CD4-positive, alpha-beta T cell treated with Interleukin-4 for 4 hours (primary cell): Measurements from ENCODE around the gene TOM1L2.
A peak's percentile ranks its signal among the peaks of the same experiment; 100 is the strongest.

Experiments
- DNase-seq: peaks from one replicate; pipeline ENCODE4 v3.0.0-alpha.2; 2020

The TOM1L2 gene

DNA sequence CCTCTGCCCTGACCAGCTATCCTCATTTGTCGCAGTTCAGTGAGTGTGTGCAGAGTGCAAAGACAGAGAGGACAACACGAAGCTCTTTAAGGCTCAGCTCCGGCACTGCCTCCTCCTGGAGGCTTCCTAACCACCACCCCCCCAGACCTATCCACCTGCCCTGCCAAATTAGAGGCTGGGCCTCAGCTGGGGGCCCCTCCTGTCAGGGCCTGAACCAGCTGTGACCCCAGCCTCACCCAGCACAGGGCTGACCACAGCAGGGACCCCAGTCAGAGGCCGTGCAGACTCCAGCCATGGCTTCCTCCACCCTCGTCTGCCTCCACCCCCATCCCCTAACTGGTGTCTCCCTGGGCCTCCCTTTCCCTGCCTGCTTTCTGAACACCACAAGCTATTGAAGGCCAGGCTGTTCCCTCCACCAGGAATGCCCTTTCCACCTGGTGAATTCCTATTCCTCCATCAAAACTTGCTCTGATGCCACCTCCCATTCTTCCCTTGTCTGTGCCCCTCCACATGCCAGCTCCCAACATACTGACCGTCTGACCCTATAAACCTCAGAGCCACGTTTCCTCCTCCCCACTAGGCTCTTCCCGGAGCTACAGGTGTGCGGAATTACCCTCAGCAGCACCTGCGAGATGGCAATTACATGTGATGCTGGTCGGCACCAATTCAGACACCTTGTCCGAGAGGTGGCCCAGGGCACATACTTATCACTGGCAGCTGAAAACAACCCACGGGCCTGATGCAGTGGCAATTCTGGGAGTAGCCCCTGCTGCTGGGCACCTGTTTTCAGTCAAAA is 144.2 kb downstream of the TOM1L2 start:
- DNase-seq: no peak

GRCh38 chr17:17826942-17827785 is 145.0 kb downstream of the TOM1L2 start:
- no peak for DNase-seq

GRCh38 chr17:17826342-17826713 is 145.9 kb downstream of the TOM1L2 start:
- no peak for DNase-seq

- no peak for DNase-seq
Observed at GRCh38 chr17:17824783-17825614, 147.2 kb downstream of the TOM1L2 start.

DNA sequence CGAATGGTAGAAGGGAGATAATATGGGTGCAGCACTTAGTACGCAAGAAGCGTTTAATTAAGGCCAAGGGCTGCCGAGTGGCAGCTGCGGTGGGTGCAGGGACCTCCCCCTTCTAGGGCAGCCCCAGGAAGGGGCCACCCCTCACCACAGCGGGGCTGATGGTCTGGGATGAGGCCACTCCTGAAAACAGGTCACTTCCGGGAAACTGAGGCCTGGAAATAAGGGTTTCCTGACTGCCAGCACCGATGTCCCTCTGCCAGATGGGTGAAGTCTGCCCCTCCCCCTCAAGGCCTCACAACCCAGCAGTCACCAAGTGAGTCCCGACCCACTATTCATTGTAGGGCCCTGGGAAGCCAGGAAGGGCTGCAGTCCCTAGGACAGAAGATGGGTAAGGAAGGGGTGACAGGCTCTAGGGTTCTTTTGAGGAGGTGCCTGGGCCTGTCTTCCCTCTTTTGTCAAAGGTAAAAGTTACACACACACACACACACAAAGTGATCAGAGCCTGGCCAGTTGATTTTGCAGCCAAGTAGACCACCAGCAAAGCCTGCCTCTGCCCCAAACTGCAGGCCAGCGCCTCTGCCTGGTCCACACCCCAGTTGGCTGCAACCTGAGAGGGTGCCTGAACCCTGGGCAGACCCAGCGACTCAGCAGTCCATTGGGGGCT is 147.9 kb downstream of the TOM1L2 start:
- DNase-seq: no peak

GRCh38 chr17:17823433-17824118 is 148.6 kb downstream of the TOM1L2 start:
- peak; percentile 81 for DNase-seq

DNA sequence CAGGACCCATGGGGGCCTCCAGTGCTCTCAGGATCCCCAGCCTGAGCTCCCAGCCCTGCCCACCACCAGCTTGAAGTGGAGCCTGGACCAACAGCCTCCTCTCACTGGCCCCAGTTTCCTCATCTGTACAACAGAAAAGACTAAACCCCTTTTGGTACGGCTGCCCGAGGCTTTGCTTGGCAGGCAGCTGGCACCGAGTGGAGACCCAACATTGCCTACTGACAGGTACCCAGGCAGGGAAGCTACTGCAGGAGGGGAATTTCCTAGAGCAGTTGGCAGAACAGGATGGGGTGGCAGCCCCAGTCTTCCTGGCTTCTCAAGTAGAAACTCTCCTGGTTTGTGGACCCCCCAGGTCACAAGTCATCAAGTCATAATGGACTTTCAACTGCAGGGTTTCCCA is 149.6 kb downstream of the TOM1L2 start:
- DNase-seq: no peak

DNA sequence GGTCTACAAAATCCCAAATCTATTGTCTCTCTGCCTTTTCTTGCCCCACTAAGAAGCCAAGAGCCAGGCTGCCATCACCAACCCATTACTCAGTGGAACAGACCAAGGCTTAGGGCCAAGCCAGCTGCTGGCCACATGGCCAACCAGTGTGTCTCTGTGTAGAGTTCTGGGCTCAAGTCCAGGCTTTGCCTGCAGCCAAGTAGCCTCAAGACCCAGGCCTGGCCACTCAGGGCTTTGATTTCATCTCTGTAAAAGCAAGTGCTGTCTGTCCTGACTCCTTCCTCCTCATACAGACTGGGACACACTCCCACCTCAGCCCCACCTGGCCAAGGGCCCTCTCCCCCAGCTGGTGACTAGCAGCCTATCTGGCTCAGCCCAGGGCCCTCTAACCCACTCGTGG is 150.0 kb downstream of the TOM1L2 start:
- DNase-seq: no peak

GRCh38 chr17:17820463-17821158 is 151.6 kb downstream of the TOM1L2 start:
- DNase-seq: no peak

DNA sequence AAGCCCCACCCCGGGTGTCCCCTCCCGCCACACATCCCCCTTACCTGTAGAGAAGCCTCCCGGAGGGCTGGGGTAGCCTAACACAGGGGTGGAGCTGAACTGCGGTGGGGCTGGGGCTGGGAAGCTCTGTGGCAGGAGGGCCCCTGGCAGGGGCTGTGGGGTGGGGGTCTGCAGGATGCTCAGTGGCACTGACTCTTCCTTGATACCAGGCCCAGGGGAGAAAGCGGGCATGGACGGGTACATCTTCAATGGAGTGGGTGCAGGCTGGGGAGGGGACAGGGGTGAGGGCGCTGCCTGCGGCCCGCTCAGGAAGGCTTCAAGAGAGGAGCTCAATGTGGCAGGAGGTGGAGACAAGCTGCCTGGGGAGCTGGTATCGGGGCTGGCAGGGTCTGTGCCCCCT is 152.2 kb downstream of the TOM1L2 start:
- no peak for DNase-seq

GRCh38 chr17:17819561-17819995 is 152.6 kb downstream of the TOM1L2 start:
- peak; percentile 85 for DNase-seq

GRCh38 chr17:17819111-17819510 is 153.1 kb downstream of the TOM1L2 start:
- no peak for DNase-seq

GRCh38 chr17:17818088-17818526 is 154.1 kb downstream of the TOM1L2 start:
- no peak for DNase-seq

DNA sequence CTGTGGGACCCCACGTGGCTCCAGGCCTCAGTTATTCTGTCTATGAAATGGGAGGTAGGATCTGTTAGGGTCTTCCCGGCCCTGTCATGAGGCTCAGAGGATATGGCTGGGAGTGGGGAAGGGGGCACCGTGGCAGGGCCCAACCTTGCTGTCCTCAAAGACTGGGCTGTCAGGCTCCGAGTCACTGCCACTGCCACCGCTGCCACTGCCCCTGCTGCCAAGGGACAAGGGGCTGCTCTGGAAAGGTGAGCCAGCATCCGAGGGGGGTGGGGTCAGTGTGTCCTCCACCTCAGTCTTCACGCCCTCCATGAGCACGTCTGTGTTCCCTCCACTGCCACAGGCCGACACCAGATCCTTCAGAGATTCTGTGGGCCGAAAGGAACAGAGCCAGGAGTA is 154.7 kb downstream of the TOM1L2 start:
- no peak for DNase-seq

- DNase-seq: no peak
Observed at GRCh38 chr17:17816831-17817551, 155.2 kb downstream of the TOM1L2 start.

DNA sequence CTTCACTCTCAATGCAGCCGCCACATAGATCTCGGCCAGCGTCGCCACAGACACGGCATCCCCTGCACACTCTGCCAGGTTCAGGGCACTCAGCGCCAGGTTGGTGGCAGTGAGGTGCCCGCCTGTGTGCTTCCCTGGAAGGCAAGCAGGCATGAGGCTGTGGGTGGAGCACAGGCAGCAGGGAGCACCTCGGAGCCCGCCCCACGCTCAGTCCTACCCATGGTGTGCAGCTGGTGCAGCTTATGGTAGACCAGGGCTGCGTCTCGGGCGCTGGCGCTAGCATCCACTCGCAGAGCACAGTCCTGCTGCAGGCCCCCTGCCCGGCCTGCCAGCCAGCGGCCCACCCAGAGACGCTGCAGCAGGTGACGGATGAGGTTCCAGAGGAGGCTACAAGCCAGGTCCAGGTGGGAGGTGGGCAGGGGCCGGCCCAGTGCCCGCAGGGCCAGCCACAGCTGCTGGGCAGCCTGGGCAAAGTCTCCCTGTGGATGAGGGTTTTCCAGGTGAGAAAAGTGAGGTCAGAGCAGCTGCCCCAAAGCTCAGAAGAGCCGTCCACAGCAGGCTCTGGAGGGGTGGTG is 155.9 kb downstream of the TOM1L2 start:
- DNase-seq: no peak

DNA sequence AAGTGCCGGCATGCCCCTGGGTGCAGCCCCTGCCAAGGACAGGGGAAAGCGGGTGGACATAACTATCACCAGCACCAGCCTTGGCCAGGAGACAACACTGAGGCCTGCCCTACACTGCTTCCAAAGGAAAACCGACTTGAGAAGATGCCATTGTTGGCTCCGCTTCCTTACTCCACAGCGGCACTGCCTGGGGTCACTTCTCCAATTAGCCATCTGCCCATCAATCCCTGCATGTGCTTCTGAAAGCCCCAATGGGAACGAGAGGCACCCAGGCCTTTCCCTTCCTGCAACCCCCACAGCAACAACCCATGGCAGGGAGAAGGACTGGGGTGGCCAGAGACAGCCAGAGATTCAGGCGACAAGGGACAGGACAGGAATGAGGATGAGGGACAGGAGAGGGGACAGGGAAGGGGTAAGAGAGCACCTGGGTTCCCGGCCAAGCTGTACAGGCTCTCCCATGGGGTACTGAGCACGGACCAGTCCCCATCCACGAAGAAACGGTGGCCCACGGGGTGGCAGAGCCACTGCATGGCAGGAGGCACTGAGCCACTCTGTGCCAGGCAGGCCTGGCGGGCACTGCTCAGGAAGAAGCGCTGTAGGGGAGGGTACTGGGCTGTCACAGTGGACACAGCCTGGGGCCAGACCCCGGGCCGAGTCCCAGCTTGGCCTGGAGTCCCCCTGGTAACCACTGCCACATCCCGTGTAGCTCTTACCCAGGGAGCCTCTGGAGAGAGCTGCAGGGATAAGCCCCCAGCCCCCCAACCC is 156.6 kb downstream of the TOM1L2 start:
- no peak for DNase-seq

DNA sequence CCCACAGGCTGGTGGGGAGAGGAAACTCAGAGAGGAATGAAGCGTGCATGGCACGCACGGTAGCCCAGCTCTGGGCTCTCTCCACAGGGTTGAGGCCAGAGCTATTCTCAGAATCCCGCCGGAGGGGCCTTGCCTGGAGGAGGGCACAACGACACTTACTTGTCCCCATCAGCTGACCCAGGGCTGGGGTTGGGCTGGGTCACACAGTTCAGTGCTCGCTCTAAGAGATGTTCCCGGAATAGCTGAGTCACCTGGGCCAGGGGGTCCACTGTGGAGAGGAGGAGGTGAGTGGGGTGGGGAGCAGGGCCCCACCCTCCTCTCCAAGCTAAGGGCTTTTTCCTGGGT is 157.2 kb downstream of the TOM1L2 start:
- no peak for DNase-seq
